Epithelial cell of proximal tubule (primary cell): ENCODE measurements around the gene RFK. TPM values are rescaled to one million over a fixed set of nuclear protein-coding genes. Genes with fewer than 3 reads are reported as not detected.

Experiments used
- DNase-seq: peaks from one replicate; pipeline ENCODE4 v3.0.0-alpha.2; 2011; ENCODE audit warnings: low read depth
- H3K4me3 ChIP-seq: 2 replicates; pipeline ENCODE4 v1.5.1; 2011; ENCODE audit warnings: low read depth, mild to moderate bottlenecking, low read length
- CTCF ChIP-seq: conservative IDR thresholded peaks from 2 replicates; pipeline ENCODE4 v1.5.1; 2012; ENCODE audit warnings: low read depth, mild to moderate bottlenecking, low read length
- total RNA-seq: library from RNA; depleted of rRNA; stranded (reverse); fragments of >200 nt; gene quantifications from 2 replicates; pipeline ENCODE4 v1.2.3, GENCODE V29; 2015

The RFK gene
- total RNA-seq, 1 donor from 2014 or later = 33.6 TPM

GRCh38 chr9:76405868-76406267, 11.6 kb upstream of the RFK start:
- DNase-seq = no peak
- TF ChIP-seq CTCF = no peak
- H3K4me3 ChIP-seq = no peak overlapping the region

DNA sequence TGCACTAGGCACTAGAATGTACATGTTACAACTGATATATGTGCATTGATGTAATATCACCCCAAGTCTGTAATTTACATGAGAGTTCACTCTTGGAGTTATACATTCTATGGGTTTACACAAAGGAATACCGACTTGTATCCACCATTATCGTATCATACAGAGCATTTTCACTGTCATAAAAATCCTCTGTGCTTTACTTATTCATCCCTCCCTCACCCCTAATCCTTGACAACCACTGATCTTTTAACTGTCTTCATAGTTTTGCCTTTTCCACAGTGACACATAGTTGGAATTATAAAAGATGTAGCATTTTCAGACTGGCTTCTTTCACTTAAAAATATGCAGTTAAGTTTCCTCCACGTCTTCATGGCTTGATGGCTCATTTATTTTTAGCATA, 11.1 kb upstream of the RFK start:
- no peak for TF ChIP-seq CTCF
- H3K4me3 ChIP-seq = no peak overlapping the region
- no peak for DNase-seq

- no peak for DNase-seq
- no peak overlapping the region for H3K4me3 ChIP-seq
- TF ChIP-seq CTCF = no peak
Observed at GRCh38 chr9:76404401-76404800, 10.2 kb upstream of the RFK start.

DNA sequence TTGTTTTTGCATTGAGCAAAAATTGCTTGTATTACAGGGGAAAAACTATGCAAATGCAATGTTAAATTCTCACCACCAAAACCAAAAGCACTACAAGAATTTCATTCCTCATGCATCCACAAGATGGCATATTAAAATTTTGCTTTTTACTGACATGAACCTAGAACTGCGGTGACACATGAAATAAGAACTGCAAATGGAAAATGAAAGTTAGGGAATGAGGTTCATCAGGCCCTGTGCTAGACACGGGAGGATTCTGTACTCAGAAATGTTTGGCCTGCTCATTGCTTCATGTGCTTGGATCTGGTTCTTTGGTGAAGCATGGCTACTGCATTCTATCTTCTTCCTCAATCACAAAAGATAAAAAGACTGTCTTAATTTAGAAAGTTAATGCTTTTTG, 9.1 kb upstream of the RFK start:
- DNase-seq = peak; percentile 31
- TF ChIP-seq CTCF = peak; percentile 53
- H3K4me3 ChIP-seq = no peak overlapping the region

GRCh38 chr9:76401580-76402354, 7.5 kb upstream of the RFK start:
- H3K4me3 ChIP-seq = no peak overlapping the region
- TF ChIP-seq CTCF = no peak
- DNase-seq = no peak

DNA sequence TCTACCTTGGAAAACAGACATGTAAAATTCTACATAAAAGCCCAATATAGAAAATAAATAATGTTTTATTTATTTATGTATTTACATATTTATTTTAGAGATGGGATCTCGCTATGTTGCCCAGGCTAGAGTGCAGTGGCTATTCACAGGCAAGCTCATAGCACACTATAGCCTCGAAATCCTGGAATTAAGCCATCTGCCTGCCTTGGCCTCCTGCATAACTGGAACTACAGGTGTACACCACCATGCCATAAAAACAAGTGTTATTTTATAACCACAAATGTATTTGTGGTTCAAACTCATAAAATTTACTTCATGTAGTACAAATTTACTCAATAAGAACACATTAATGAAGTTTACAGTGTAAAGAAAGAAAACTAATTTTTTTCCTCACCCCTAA, 7.0 kb upstream of the RFK start:
- H3K4me3 ChIP-seq = no peak overlapping the region
- no peak for TF ChIP-seq CTCF
- no peak for DNase-seq

DNA sequence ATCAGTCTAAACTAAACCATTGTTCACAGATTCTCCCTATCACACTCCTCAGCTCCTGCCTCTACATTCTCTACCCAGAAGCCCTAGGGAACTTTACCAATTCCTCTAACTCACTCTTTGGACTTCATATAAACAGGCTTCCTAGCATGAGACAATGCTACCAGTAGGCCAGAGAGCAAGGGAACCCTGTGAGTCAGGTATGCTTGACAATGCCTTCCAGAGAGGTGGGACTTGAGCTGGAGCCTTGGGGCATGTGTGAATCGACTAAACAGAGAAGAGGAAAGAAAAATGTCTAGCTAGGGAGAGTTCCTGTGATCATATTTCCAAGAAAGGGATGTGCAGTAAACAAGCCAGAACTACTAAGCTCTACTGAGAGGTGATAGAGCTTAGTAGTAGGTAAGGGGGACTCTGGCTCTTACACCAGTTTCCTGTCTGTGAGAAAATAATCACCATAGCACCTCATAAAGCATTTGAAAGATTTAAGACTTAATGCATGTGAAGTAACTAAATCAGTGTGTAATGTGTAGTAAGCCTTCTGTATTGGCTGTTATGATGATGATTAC, 6.4 kb upstream of the RFK start:
- TF ChIP-seq CTCF = no peak
- DNase-seq = peak; percentile 33
- no peak overlapping the region for H3K4me3 ChIP-seq
